SK-N-SH treated with all-trans-retinoic acid at 6 μM for 48 hours (cell line): ENCODE data around the gene ENTPD2.

ENCODE experiments used
- ARNTL ChIP-seq: fragments of 450-650 bp; formaldehyde crosslinking; IDR thresholded peaks from 2 replicates; pipeline ENCODE4 v1.5.0; 2020; ENCODE audit warnings: low read depth, mild to moderate bottlenecking, moderate library complexity, borderline replicate concordance
- BACH2 ChIP-seq: fragments of 250-450 bp; sonication (Bioruptor Pico); IDR thresholded peaks from 2 replicates; pipeline ENCODE4 v1.9.0; 2021; ENCODE audit warnings: mild to moderate bottlenecking, borderline replicate concordance
- CREB5 ChIP-seq: fragments of 250-450 bp; sonication (Bioruptor Pico); IDR thresholded peaks from 2 replicates; pipeline ENCODE4 v1.5.1; 2020; ENCODE audit warnings: low read depth, mild to moderate bottlenecking, moderate library complexity
- CSRNP3 ChIP-seq: fragments of 250-450 bp; sonication (Bioruptor Pico); IDR thresholded peaks from 2 replicates; pipeline ENCODE4 v1.5.1; 2021; ENCODE audit warnings: mild to moderate bottlenecking, moderate library complexity
- ESRRG ChIP-seq: fragments of 250-450 bp; sonication (Bioruptor Pico); IDR thresholded peaks from 2 replicates; pipeline ENCODE4 v1.6.1; 2021; ENCODE audit warnings: mild to moderate bottlenecking
- PPARA ChIP-seq: fragments of 250-450 bp; sonication (Bioruptor Pico); IDR thresholded peaks from 2 replicates; pipeline ENCODE4 v1.5.0; 2020; ENCODE audit warnings: mild to moderate bottlenecking, borderline replicate concordance
- RARB ChIP-seq: fragments of 250-450 bp; sonication (Bioruptor Pico); IDR thresholded peaks from 2 replicates; pipeline ENCODE4 v1.8.0; 2021; ENCODE audit warnings: mild to moderate bottlenecking, moderate library complexity
- ZFP3 ChIP-seq: fragments of 250-450 bp; sonication (Bioruptor Pico); IDR thresholded peaks from 2 replicates; pipeline ENCODE4 v1.5.0; 2020; ENCODE audit warnings: mild to moderate bottlenecking, moderate library complexity
- ZNF8 ChIP-seq: fragments of 450-650 bp; formaldehyde crosslinking; IDR thresholded peaks from 2 replicates; pipeline ENCODE4 v1.5.0; 2020; ENCODE audit warnings: mild to moderate bottlenecking, moderate library complexity

GRCh38 chr9:137082222-137082924 lies 28.5 kb upstream of the ENTPD2 start:
- no peak for TF ChIP-seq CSRNP3 (CRISPR knock-in tag)
- TF ChIP-seq BACH2 (CRISPR knock-in tag) = no peak
- TF ChIP-seq ZFP3 = no peak
- no peak for TF ChIP-seq ZNF8
- no peak for TF ChIP-seq PPARA (CRISPR knock-in tag)
- TF ChIP-seq ARNTL (CRISPR knock-in tag) = no peak
- no peak for TF ChIP-seq ESRRG (CRISPR knock-in tag)
- TF ChIP-seq RARB (CRISPR knock-in tag) = no peak
- no peak for TF ChIP-seq CREB5 (CRISPR knock-in tag)
